GM19240 (cell line): ENCODE measurements around the gene HTR2A.
"Not testable (repeated sequence)": the region's sequence is repeated elsewhere in the genome, so short reads cannot be mapped to it uniquely, and the experiment has no call there.

Source experiments
- DNase-seq: peaks from one replicate; pipeline ENCODE4 v3.0.0; 2011; ENCODE audit warnings: low spot score; ENCODE audit not compliant: insufficient read length

HTR2A gene

DNA sequence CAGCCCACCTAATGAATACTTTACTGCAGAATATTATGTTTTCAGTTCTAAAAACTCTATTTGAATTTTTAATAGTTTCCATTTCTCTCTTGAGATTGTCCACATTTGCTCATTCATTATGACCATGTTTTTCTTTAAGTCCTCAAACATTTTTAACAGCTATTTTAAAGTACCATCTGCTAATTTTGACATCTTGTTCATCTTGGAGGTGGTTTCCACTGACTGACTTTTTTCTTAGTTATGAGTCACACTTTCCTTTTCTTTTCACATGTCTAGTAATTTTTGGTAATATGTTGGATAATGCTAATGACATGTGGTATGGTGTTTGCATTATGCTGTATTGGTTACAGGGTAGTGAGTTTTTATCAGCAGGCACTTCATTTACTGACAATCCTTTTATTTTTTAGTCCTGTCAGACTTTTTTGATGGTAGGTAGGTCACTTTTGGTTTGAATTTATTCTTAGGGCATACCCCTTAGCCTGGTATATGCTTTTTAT, 84.5 kb downstream of the HTR2A start:
- no peak for DNase-seq

DNA sequence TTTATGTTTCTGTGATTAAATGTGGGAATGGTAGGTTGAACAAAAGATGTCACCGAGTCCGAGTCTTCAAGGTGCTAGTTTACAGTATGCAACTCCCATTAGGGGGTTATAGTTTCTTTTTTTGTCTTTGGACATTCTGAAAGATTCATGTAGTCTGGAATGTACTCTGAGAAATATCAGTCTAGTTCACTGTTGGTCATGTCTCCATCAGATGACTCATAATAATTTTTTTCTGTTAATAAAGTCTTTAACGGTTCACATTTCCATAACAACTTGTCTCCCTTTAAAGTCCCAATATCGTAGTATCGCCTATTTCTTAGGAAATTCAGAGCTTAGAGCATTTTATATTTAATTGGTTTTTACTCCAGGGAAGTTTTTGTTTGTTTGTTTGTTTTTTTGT, 86.4 kb downstream of the HTR2A start:
- DNase-seq = no peak

GRCh38 chr13:46804921-46805320, 91.9 kb downstream of the HTR2A start:
- not testable (repeated sequence) for DNase-seq

- DNase-seq = no peak
These were observed 92.5 kb downstream of the HTR2A start for GRCh38 chr13:46804391-46804815.

DNA sequence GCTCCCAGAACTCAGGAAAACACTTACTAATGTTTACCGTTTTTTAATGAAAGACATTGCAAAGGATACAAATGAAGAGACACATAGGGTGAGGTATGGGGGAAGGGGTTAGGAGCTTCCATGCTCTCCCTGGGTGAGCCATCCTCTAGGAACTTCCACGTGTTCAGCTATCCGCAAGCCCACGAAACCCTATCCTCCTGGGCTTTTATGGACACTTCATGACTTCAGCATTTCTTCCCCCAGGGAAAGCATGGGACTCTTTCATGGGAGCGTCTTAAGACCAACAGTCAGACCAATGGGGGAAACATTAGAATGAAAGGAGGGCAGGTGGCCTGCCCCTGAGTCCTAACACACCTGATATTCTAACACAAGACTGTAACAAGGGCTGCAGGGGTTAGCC, 93.3 kb downstream of the HTR2A start:
- no peak for DNase-seq

DNA sequence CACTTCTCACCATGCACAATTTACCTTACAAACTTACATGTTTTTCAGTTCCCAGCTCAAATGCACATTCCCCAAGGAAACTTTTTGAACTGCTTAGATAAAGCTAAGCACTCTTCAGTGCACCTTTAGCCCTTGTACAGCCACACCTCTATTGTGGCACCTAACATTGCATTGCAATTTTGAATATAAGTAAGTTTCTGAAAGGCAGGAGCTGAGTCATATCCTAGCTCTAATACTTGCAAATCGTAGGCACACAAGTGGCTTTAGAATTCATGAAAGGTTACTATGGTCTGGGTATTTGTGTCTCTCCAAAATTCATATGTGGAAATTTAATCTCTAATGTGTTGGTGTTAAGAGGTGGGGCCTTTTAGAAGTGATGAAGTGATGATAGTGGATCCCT, 95.0 kb downstream of the HTR2A start:
- DNase-seq = no peak

GRCh38 chr13:46799139-46799538, 97.7 kb downstream of the HTR2A start:
- DNase-seq = no peak

- DNase-seq = no peak
These were observed 99.2 kb downstream of the HTR2A start for GRCh38 chr13:46797501-46798237.

- peak; percentile 61 for DNase-seq
These were observed 100.1 kb downstream of the HTR2A start, which contains the start of gene ESD for GRCh38 chr13:46796515-46797474. TSS of gene ESD (minus strand) at chr13:46797161. CDS start at chr13:46791413, 5,748 bp downstream.

DNA sequence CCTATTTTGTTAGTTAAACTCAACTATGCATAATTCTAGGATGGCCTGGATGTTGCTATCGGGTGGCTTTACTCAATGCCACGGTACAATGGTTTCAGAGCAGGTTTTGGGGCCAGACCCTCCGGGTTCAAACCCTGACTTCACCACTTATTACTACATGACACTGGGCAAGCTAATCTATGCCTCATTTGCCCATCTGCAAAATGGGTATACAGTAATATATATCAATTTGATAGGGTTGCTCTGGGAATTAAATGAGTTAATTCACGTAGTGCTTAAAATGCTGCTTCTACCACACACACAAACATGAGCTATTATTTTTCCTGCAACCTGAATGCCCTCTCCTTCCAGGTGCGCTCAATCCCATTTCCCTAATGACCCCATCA, 100.7 kb downstream of the HTR2A start:
- DNase-seq = no peak

GRCh38 chr13:46795321-46795720, 101.5 kb downstream of the HTR2A start:
- no peak for DNase-seq

DNA sequence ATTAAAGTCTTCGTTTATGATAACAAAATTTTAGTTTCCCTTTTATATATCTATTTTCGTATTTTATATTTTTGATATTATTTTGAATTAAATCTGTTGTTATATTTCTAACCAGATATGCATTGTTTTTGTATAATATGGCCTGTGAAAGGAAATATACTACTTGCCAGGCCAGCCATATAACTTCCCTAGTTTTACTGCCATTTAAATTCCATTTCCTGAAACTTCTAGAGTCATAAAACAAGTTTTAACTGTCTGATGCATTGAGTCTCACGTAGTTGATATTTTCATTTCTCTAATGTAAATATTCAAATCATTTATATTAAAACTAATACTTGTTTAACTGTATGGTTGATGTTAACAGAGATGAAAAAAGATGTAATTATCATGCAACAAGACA, 113.3 kb downstream of the HTR2A start:
- no peak for DNase-seq

DNA sequence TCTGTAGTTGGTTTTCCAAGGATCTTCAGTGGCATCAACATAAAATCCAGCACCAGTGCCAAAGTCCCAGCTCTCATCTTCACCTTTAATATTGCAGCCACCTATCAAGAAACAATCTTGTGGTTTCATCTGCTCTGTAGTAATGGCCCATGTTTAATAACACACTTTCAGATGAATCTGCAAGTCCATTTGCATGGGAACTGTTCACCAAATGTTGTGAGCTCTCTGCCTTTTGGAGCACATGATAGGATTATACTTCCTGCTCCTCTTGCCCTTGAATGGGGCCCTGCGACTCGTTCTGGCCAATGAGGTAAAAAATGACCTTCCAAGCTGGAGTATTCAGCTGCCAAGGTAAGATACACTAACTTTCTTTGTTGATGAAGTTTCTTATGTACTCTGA, 114.2 kb downstream of the HTR2A start:
- DNase-seq = no peak

GRCh38 chr13:46782066-46782465, 114.8 kb downstream of the HTR2A start:
- DNase-seq = no peak
